ENCODE results near the gene SSR2. TPM values are rescaled to one million over a fixed set of nuclear protein-coding genes. Genes with fewer than 3 reads are reported as not detected.
A peak's percentile ranks its signal among the peaks of the same experiment; 100 is the strongest.

Gene SSR2
- total RNA-seq = 100 to 1,000 TPM; 185 to 200 TPM

DNA sequence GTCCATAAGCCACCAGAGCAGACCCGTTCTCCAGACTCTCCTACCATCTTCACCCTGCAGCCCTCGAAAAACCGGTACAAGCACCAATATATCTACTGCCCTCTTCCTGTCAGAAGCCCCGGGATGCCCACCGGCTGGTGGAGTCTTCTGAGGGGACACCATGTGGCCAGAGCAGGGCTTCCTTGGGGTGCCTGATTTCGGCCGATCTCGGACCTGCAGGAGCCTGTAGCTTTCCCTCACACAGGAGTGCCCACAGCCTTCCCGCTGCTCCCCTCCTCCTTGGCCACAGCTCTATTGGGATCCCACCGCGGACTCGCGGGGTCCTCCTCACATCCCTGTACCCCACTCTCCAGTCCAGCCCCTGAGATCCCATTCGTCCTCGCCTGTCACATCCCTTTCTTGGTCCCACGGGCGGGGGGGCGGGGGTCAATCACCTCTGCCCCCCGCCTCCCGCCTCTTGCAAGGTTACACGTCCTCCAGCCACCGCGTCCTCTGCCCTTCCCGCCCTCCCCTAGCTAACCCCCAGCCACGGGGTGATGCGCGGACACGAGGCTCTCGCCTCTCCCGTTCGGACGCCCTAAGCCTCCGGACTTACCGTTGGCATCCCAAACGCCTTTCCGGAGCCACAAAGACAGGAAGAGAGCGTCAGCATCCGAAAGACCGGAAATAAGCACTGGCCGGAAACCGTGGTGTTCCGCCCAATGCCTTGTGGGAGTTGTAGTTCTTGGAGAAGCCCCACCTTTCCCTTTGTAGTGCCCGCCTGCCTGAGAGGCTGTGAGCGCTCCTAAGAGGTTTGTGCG is at the start of gene SSR2:
Gene SSR2, minus strand, starts transcription at position 659 of the 800 bp plus-strand sequence. CDS start 784 bp downstream, outside the sequence.
- H3K36me3 Mint-ChIP-seq = peaks cover 27% of the 10 kb centered on the region
- no peaks in the 10 kb centered on the region for H3K9me3 Mint-ChIP-seq (ENCODE audit: low read depth)
- H3K27ac Mint-ChIP-seq = peak within 1 kb of the TSS; percentile 94
- peaks cover 4% of the 10 kb centered on the region for H3K27me3 Mint-ChIP-seq
- ATAC-seq (peak; percentile 99), DNase-seq (peak; percentile 94)
- H3K4me3 Mint-ChIP-seq = peak within 1 kb of the TSS; percentile 92
- CTCF ChIA-PET = interaction anchor here (0.7 to 3.5 kb wide), 8 partner anchors 8 to 82 kb away, joined by 3 to 22 read pairs (median 6); partner anchors contain the start of gene UBQLN4
- H3K4me1 Mint-ChIP-seq = peaks cover 37% of the 10 kb centered on the region

DNA sequence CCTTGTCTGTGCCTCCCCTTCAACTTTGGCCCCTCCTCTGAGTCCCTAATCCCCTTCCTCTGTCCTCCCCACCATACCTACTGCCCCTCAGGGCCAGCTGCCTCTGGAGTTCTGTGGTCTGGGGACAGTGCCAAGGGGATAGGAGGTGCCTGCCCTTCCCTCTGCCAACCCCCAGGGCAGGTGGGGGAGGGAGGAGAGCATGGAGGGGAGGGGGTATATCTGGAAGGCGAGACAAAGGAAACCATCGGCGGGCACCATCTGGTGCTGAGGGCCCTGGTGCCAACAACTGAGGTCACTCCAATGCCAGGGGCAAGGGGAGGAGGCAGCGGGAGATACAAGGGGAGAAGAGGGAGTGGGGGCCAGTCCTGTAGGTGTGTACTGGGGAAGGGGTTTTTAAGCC is 49.8 kb upstream of the SSR2 start:
- no peak overlapping the region for H3K4me3 Mint-ChIP-seq
- ATAC-seq (no peak), DNase-seq (no peak)
- CTCF ChIA-PET = no interaction called here
- no peaks in the 10 kb centered on the region for H3K9me3 Mint-ChIP-seq (ENCODE audit: low read depth)
- peaks cover 11% of the 10 kb centered on the region for H3K4me1 Mint-ChIP-seq
- peaks cover 16% of the 10 kb centered on the region for H3K27me3 Mint-ChIP-seq
- no peak overlapping the region for H3K27ac Mint-ChIP-seq
- no peaks in the 10 kb centered on the region for H3K36me3 Mint-ChIP-seq

DNA sequence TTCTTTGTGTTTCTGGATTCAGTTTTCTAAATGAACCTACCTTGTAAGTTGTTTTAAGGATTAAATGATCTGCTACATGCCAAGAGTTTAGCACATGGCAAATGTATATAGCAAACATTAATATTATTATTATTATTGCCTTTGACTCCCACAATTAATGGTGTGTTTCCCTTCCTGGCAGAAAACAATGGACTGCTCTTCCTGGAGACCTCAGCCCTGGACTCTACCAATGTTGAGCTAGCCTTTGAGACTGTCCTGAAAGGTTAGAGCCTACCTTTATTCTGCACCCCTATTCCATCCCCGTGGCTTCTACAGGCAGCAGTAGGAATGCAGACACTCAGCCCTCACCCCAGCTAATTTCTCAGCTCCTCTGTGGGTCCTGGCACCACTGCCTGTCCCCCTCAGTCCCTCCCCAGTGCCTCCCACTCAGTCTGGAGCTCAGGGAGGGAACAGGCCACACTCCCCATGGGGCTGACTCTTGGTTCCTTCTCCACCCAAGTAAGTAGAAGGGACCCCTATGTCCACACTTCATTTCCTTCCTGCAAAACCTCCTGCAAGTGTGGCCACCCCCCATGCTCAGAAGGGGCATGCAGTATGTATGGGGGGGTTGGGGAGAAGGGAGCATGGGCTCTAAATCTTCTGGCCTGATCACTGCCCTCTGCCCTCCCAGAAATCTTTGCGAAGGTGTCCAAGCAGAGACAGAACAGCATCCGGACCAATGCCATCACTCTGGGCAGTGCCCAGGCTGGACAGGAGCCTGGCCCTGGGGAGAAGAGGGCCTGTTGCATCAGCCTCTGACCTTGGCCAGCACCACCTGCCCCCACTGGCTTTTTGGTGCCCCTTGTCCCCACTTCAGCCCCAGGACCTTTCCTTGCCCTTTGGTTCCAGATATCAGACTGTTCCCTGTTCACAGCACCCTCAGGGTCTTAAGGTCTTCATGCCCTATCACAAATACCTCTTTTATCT is 49.0 kb upstream of the SSR2 start:
- peaks cover 18% of the 10 kb centered on the region for H3K4me1 Mint-ChIP-seq
- no peak for DNase-seq

DNA sequence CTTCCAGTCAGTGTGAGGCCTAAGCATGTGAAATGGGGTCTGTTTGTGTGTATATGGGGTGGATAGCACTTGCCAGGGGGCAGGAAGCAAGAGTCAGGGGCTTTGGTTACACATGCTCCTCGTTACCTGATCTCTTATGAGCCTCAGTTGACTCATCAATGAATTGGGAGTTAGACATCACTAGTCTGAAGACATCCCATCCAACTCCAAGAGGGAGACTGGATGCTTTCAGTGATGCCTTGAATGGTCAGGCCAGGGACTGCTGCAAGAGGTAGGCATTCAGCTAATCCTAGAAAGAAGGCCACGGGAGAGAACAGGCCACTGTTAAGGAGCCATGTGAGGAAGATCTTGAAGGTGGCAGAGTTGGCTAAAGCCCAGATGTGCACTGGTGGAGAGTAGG is 46.5 kb upstream of the SSR2 start:
- DNase-seq (no peak), ATAC-seq (no peak)
- no peak overlapping the region for H3K4me3 Mint-ChIP-seq
- no peaks in the 10 kb centered on the region for H3K9me3 Mint-ChIP-seq (ENCODE audit: low read depth)
- peaks cover 9% of the 10 kb centered on the region for H3K27me3 Mint-ChIP-seq
- no peaks in the 10 kb centered on the region for H3K36me3 Mint-ChIP-seq
- H3K4me1 Mint-ChIP-seq = peaks cover 18% of the 10 kb centered on the region
- CTCF ChIA-PET = interaction anchor here (0.8 to 3.9 kb wide), 13 partner anchors 10 to 179 kb away, joined by 3 to 24 read pairs (median 5); partner anchors contain the start of genes KHDC4, LAMTOR2 and UBQLN4
- H3K27ac Mint-ChIP-seq = no peak overlapping the region

More for the DNA sequence above, 49.0 kb upstream of the SSR2 start:
- H3K9me3 Mint-ChIP-seq (ENCODE audit: low read depth) = no peaks in the 10 kb centered on the region
- ATAC-seq = no peak
- H3K27me3 Mint-ChIP-seq = peaks cover 12% of the 10 kb centered on the region
- no peak overlapping the region for H3K27ac Mint-ChIP-seq
- no peak overlapping the region for H3K4me3 Mint-ChIP-seq
- CTCF ChIA-PET = interaction anchor here (0.9 kb wide), 1 partner anchor 22 kb away, joined by 3 read pairs; no protein-coding TSS in a partner anchor
- H3K36me3 Mint-ChIP-seq = no peaks in the 10 kb centered on the region

DNA sequence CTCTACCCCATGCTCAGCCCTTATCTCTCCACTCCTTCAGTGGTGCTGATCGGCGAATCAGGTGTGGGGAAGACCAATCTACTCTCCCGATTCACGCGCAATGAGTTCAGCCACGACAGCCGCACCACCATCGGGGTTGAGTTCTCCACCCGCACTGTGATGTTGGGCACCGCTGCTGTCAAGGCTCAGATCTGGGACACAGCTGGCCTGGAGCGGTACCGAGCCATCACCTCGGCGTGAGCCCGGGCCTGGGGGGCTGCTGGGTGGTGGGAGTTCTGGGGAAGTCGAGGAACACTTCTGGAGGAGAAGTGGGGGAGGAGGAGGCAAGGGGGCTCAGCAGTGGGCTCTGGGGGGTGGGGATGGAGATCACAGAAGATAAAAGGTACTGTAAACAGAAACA is 45.1 kb upstream of the SSR2 start:
- DNase-seq (no peak), ATAC-seq (no peak)
- H3K4me3 Mint-ChIP-seq = no peak overlapping the region
- no peaks in the 10 kb centered on the region for H3K9me3 Mint-ChIP-seq (ENCODE audit: low read depth)
- CTCF ChIA-PET = interaction anchor here (0.6 to 3.9 kb wide), 52 partner anchors 8 to 815 kb away, joined by 3 to 24 read pairs (median 5); partner anchors contain the start of genes ARHGEF2, KHDC4, LAMTOR2 and LMNA
- H3K27me3 Mint-ChIP-seq = no peaks in the 10 kb centered on the region
- H3K36me3 Mint-ChIP-seq = no peaks in the 10 kb centered on the region
- peaks cover 18% of the 10 kb centered on the region for H3K4me1 Mint-ChIP-seq
- no peak overlapping the region for H3K27ac Mint-ChIP-seq

DNA sequence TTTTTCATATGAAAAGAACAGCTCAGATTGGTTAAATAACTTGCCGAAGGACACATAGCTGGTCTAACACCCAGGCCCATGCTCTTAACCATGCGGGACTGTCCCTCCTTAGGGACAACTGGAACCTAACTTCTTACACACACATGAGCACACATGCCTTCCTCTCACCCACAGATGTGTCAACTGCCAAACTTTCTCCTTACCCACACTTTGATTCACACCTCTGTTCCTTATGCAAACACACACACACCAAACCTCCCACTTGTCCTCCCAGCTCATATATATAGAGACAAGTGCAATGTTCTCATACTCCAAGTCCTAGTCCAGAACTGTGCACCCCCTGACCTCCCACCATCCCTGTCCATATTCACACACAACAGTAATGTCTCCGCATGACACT is 44.5 kb upstream of the SSR2 start:
- ATAC-seq = no peak
- Mint-ChIP-seq H3K27me3 (no peaks in the 10 kb centered on the region), H3K27ac (peak overlapping the region; percentile 2), H3K9me3 (ENCODE audit: low read depth) (no peaks in the 10 kb centered on the region), H3K4me3 (no peak overlapping the region), H3K4me1 (peaks cover 18% of the 10 kb centered on the region), H3K36me3 (no peaks in the 10 kb centered on the region)
- no peak for DNase-seq
- CTCF ChIA-PET = interaction anchor here (1.2 to 3.9 kb wide), 13 partner anchors 17 to 320 kb away, joined by 3 to 22 read pairs (median 9); partner anchors contain the start of genes KHDC4, LMNA, MEX3A and SSR2

DNA sequence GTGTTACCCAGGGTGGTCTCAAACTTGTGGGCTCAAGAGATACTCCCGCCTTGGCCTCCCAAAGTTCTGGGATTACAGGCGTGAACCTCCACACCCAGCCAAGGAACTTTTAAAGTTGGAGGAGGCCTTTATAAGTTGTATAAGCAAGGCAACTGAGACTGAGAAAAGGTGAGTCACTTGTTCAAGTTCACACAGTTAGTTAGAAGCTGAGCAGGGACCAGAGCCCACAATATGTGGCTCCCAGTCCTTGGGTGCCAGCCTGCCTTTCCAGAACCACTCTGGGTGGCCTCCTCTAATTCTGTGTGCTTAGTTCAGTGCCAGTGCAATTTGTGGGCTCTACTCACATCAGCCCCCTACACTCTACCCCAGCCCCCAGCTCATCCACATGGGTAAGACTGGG is 43.9 kb upstream of the SSR2 start:
- no peaks in the 10 kb centered on the region for H3K27me3 Mint-ChIP-seq
- H3K36me3 Mint-ChIP-seq = no peaks in the 10 kb centered on the region
- CTCF ChIA-PET = interaction anchor here (0.9 to 3.9 kb wide), 7 partner anchors 18 to 127 kb away, joined by 3 to 22 read pairs (median 4); partner anchors contain the start of genes MEX3A and SSR2
- H3K9me3 Mint-ChIP-seq (ENCODE audit: low read depth) = no peaks in the 10 kb centered on the region
- ATAC-seq (no peak), DNase-seq (no peak)
- no peak overlapping the region for H3K4me3 Mint-ChIP-seq
- peaks cover 18% of the 10 kb centered on the region for H3K4me1 Mint-ChIP-seq
- no peak overlapping the region for H3K27ac Mint-ChIP-seq

DNA sequence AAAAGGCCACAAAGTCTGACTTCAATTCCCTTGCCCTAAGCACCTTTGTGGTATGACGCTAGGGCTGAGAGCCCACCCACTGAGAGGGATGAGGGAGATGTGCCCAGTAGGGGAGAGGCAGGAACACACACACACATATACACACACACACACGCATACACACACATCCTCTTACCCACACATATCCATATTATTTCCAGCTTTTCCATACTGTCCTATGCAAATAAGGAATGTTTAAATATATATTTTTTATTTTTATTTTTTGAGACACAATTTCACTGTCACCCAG is 43.2 kb upstream of the SSR2 start:
- no peak overlapping the region for H3K27ac Mint-ChIP-seq
- no peak overlapping the region for H3K4me3 Mint-ChIP-seq
- H3K9me3 Mint-ChIP-seq (ENCODE audit: low read depth) = no peaks in the 10 kb centered on the region
- ATAC-seq (no peak), DNase-seq (no peak)
- no peaks in the 10 kb centered on the region for H3K27me3 Mint-ChIP-seq
- H3K36me3 Mint-ChIP-seq = no peaks in the 10 kb centered on the region
- CTCF ChIA-PET = interaction anchor here (0.9 to 3.1 kb wide), 5 partner anchors 28 to 118 kb away, joined by 3 to 22 read pairs (median 3); partner anchors contain the start of gene SSR2
- H3K4me1 Mint-ChIP-seq = peaks cover 18% of the 10 kb centered on the region

DNA sequence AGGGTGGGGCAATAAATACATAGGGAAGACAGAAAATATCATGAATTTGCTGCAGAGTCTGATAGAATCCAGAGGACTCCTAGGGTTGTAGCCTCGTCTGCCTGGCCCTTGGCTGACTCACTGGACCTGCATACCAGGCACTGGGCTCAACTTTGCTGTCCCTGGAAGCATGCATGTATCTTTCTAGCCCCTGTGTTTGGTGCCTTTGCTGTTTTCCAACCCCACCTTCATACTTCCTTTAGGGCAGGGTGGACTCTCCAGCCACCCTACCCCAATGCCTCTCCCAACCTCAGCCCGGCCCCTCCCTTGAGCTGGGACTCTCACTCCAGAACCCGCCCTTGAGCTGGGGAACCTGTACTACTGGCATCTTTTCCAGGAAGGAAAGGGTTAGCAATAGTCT is 41.4 kb upstream of the SSR2 start:
- peaks cover 19% of the 10 kb centered on the region for H3K4me1 Mint-ChIP-seq
- H3K4me3 Mint-ChIP-seq = no peak overlapping the region
- CTCF ChIA-PET = no interaction called here
- peaks cover 4% of the 10 kb centered on the region for H3K36me3 Mint-ChIP-seq
- ATAC-seq (no peak), DNase-seq (no peak)
- H3K27ac Mint-ChIP-seq = no peak overlapping the region
- H3K27me3 Mint-ChIP-seq = no peaks in the 10 kb centered on the region
- no peaks in the 10 kb centered on the region for H3K9me3 Mint-ChIP-seq (ENCODE audit: low read depth)

DNA sequence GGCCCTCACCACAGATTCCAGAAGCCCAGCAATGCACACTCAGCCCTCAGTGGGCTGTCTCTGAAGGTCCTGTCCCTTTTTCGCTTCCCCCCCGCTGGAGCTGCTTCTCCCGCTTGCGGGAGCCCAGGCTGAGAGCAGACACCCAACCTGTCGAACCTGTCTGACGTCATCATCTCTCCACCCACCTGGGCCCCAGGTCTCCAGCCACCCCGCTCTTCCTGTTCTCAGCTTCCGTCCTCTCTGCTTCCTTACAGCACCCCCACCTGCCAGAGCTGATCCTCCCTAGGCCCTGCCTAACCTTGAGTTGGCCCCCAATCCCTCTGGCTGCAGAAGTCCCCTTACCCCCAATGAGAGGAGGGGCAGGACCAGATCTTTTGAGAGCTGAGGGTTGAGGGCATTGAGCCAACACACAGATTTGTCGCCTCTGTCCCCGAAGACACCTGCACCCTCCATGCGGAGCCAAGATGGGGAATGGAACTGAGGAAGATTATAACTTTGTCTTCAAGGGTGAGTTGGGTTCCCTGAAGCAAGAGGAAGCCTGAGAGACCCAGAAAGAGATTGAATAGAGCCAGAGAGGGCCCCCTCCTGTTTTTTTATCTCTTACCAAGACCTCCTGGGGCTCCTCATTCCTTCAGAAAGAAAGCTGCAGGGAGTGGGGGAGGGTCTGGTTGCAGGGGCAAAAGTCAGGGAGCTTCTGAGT is 40.3 kb upstream of the SSR2 start, which contains the start of gene RAB25:
Gene RAB25, plus strand, starts transcription at position 224 of the 700 bp plus-strand sequence. Its CDS starts 241 bp downstream, at position 465.
- Mint-ChIP-seq H3K27me3 (no peaks in the 10 kb centered on the region), H3K4me3 (no peak within 1 kb of the TSS), H3K9me3 (ENCODE audit: low read depth) (no peaks in the 10 kb centered on the region), H3K4me1 (peaks cover 17% of the 10 kb centered on the region), H3K36me3 (peaks cover 9% of the 10 kb centered on the region), H3K27ac (no peak within 1 kb of the TSS)
- CTCF ChIA-PET = interaction anchor here (1.6 kb wide), 1 partner anchor 30 kb away, joined by 6 read pairs; no protein-coding TSS in a partner anchor
- DNase-seq (no peak), ATAC-seq (no peak)

DNA sequence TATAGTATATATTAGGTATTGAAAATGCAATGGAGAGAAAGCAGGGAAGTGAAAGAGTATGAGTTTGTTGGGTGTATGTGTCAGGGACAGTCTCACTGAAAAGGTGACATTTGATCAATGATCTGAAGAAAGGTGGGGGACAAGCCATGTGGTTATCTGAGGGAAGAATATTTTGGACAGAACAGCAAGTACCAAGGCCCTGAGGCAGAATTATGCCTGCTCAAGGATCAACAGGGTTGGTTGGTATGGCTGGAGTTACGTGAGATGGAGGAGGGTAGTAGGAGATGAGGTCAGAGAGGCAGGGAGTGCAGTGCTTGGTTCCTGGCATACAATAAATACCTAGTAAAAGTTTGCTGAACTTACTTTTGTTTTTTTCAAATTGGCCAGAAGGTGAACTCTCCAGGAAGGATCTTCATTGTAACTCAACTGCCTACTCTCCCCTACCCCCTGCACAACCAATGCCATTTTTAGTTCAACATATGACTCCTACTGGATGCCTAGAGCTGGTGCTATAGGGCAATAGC is 35.6 kb upstream of the SSR2 start:
- Mint-ChIP-seq H3K36me3 (peaks cover 9% of the 10 kb centered on the region), H3K4me3 (no peak overlapping the region), H3K27ac (no peak overlapping the region), H3K9me3 (ENCODE audit: low read depth) (no peaks in the 10 kb centered on the region), H3K4me1 (peaks cover 29% of the 10 kb centered on the region), H3K27me3 (no peaks in the 10 kb centered on the region)
- CTCF ChIA-PET = interaction anchor here (1.3 to 2.9 kb wide), 2 partner anchors 10 to 119 kb away, joined by 3 to 15 read pairs; no protein-coding TSS in a partner anchor
- no peak for DNase-seq
- no peak for ATAC-seq

DNA sequence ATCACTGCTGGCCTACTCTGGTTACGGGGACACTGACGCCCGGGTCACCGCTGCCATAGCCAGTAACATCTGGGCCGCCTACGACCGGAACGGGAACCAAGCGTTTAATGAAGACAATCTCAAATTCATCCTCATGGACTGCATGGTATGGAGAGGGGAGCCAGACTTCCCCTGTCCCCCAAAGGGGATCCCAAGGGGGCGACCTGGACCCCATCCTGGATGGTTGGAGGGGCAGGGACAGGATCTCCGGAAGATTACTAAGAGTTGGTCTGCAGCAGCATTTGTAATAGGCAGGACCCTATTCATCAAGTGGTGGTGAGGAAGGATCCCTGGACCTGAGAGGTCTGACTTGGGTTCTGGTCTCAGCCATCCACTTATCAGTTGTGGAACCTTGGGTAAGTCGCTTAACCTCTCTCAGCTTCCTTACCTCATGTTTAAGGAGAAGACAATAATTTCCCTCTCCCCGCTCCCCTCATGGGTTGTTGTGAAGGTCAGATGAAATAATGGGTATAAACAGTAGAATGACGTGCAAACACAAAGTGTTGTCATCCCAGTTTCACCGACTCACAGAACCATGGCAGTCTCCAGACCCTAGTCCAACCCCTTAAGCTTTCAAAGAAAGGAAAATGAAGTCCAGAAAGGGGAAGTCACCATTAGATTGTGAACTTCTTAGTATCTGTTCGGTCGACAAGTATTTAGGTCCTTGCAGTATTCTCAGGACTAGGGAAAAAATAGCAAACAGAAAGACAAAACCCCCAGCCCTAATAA is 34.7 kb upstream of the SSR2 start:
- H3K27ac Mint-ChIP-seq = peak overlapping the region; percentile 85
- CTCF ChIA-PET = interaction anchor here (0.9 to 1.3 kb wide), 2 partner anchors 37 to 118 kb away, joined by 3 read pairs; no protein-coding TSS in a partner anchor
- no peak for ATAC-seq
- peaks cover 9% of the 10 kb centered on the region for H3K36me3 Mint-ChIP-seq
- no peak for DNase-seq
- H3K4me3 Mint-ChIP-seq = peak overlapping the region; percentile 96
- H3K9me3 Mint-ChIP-seq (ENCODE audit: low read depth) = no peaks in the 10 kb centered on the region
- H3K4me1 Mint-ChIP-seq = peaks cover 29% of the 10 kb centered on the region
- no peaks in the 10 kb centered on the region for H3K27me3 Mint-ChIP-seq
